ENCODE measurements around the gene MYBPHL.

Gene MYBPHL

GRCh38 chr1:109252893-109253802 lies 53.7 kb downstream of the MYBPHL start:
- Histone ChIP-seq H3K9me3 (no peaks in the 10 kb centered on the region; the same call in 1 of the 2 replicates), H3K36me3 (replicated peaks) (no peaks in the 10 kb centered on the region; the same call in 1 of the 2 replicates), H3K4me3 (no peak overlapping the region), H3K27me3 (ENCODE audit: low read depth) (no peaks in the 10 kb centered on the region), H3K4me1 (peaks cover 28% of the 10 kb centered on the region)
- in situ Hi-C loops (cut with MboI; ENCODE audit: low sequenced_read_pairs) = no loop called here
- DNase-seq (ENCODE audit: low spot score in 2 of 2) = peak in 1 of 2 experiments; percentile 37

DNA sequence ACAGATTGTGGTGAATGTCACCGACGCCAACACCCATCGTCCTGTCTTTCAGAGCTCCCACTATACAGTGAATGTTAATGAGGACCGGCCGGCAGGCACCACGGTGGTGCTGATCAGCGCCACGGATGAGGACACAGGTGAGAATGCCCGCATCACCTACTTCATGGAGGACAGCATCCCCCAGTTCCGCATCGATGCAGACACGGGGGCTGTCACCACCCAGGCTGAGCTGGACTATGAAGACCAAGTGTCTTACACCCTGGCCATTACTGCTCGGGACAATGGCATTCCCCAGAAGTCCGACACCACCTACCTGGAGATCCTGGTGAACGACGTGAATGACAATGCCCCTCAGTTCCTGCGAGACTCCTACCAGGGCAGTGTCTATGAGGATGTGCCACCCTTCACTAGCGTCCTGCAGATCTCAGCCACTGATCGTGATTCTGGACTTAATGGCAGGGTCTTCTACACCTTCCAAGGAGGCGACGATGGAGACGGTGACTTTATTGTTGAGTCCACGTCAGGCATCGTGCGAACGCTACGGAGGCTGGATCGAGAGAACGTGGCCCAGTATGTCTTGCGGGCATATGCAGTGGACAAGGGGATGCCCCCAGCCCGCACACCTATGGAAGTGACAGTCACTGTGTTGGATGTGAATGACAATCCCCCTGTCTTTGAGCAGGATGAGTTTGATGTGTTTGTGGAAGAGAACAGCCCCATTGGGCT lies 54.5 kb downstream of the MYBPHL start:
- no peak overlapping the region for H3K4me3 ChIP-seq
- H3K4me1 ChIP-seq = peaks cover 28% of the 10 kb centered on the region
- no peaks in the 10 kb centered on the region; the same call in 1 of the 2 replicates for H3K36me3 ChIP-seq (replicated peaks)
- H3K9me3 ChIP-seq = no peaks in the 10 kb centered on the region; the same call in 1 of the 2 replicates
- no peaks in the 10 kb centered on the region for H3K27me3 ChIP-seq (ENCODE audit: low read depth)
- no peak for DNase-seq (ENCODE audit: low spot score in 2 of 2)
- in situ Hi-C loops (cut with MboI; ENCODE audit: low sequenced_read_pairs) = no loop called here

DNA sequence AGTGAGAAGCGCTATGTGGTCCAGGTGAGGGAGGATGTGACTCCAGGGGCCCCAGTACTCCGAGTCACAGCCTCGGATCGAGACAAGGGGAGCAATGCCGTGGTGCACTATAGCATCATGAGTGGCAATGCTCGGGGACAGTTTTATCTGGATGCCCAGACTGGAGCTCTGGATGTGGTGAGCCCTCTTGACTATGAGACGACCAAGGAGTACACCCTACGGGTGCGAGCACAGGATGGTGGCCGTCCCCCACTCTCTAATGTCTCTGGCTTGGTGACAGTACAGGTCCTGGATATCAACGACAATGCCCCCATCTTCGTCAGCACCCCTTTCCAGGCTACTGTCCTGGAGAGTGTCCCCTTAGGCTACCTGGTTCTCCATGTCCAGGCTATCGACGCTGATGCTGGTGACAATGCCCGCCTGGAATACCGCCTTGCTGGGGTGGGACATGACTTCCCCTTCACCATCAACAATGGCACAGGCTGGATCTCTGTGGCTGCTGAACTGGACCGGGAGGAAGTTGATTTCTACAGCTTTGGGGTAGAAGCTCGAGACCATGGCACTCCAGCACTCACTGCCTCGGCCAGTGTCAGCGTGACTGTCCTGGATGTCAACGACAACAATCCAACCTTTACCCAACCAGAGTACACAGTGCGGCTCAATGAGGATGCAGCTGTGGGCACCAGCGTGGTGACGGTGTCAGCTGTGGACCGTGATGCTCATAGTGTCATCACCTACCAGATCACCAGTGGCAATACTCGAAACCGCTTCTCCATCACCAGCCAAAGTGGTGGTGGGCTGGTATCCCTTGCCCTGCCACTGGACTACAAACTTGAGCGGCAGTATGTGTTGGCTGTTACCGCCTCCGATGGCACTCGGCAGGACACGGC lies 55.3 kb downstream of the MYBPHL start:
- no peak overlapping the region for H3K4me3 ChIP-seq
- H3K27me3 ChIP-seq (ENCODE audit: low read depth) = no peaks in the 10 kb centered on the region
- DNase-seq (ENCODE audit: low spot score in 2 of 2) = no peak
- H3K36me3 ChIP-seq (replicated peaks) = no peaks in the 10 kb centered on the region; the same call in 1 of the 2 replicates
- in situ Hi-C loops (cut with MboI; ENCODE audit: low sequenced_read_pairs) = no loop called here
- peaks cover 28% of the 10 kb centered on the region for H3K4me1 ChIP-seq
- H3K9me3 ChIP-seq = no peaks in the 10 kb centered on the region; the same call in 1 of the 2 replicates

GRCh38 chr1:109250454-109251276 lies 56.1 kb downstream of the MYBPHL start:
- in situ Hi-C loops (cut with MboI; ENCODE audit: low sequenced_read_pairs) = no loop called here
- H3K9me3 ChIP-seq = no peaks in the 10 kb centered on the region; the same call in 1 of the 2 replicates
- no peak for DNase-seq (ENCODE audit: low spot score in 2 of 2)
- no peaks in the 10 kb centered on the region for H3K27me3 ChIP-seq (ENCODE audit: low read depth)
- no peaks in the 10 kb centered on the region; the same call in 1 of the 2 replicates for H3K36me3 ChIP-seq (replicated peaks)
- H3K4me1 ChIP-seq = peaks cover 28% of the 10 kb centered on the region
- H3K4me3 ChIP-seq = peak overlapping the region; percentile 25

DNA sequence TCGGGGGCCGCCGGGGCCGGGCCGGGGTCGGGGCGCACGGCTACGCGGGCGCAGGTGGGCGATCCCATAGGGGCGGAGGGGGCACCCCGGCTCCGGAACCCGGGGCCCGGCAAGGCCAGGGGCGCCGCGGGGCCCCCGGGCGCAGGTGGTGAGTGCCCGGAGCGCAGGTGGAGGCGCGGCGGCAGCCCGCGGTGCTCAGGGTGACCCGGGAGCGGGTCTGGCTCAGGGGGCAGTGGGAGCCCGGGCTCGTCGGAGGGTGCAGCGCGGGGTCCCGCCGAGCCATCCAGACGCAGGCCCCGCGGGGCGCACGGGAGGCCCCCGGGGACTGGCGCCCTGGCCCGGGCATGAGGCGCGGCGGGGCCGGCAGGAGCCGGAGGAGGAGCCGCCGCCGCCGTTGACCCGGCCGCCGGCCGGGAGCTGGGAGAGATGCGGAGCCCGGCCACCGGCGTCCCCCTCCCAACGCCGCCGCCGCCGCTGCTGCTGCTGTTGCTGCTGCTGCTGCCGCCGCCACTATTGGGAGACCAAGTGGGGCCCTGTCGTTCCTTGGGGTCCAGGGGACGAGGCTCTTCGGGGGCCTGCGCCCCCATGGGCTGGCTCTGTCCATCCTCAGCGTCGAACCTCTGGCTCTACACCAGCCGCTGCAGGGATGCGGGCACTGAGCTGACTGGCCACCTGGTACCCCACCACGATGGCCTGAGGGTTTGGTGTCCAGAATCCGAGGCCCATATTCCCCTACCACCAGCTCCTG lies 57.0 kb downstream of the MYBPHL start:
- Histone ChIP-seq H3K27me3 (ENCODE audit: low read depth) (no peaks in the 10 kb centered on the region), H3K9me3 (no peaks in the 10 kb centered on the region; the same call in 1 of the 2 replicates), H3K4me3 (peak overlapping the region; percentile 25), H3K36me3 (replicated peaks) (no peaks in the 10 kb centered on the region; the same call in 1 of the 2 replicates), H3K4me1 (peaks cover 25% of the 10 kb centered on the region)
- in situ Hi-C loops (cut with MboI; ENCODE audit: low sequenced_read_pairs) = no loop called here
- DNase-seq (ENCODE audit: low spot score in 2 of 2) = no peak

GRCh38 chr1:109248797-109249629 lies 57.8 kb downstream of the MYBPHL start, which contains the start of gene CELSR2:
CELSR2 (plus strand) TSS chr1:109249539; CDS start chr1:109250080, 541 bp downstream.
- Histone ChIP-seq H3K36me3 (replicated peaks) (no peaks in the 10 kb centered on the region; the same call in 1 of the 2 replicates), H3K4me3 (peak within 1 kb of the TSS; percentile 25), H3K4me1 (peaks cover 17% of the 10 kb centered on the region), H3K9me3 (no peaks in the 10 kb centered on the region; the same call in 1 of the 2 replicates), H3K27me3 (ENCODE audit: low read depth) (no peaks in the 10 kb centered on the region)
- DNase-seq (ENCODE audit: low spot score in 2 of 2) = peak; percentile 80 to 83
- in situ Hi-C loops (cut with MboI; ENCODE audit: low sequenced_read_pairs) = no loop called here

GRCh38 chr1:109248444-109248796 lies 58.4 kb downstream of the MYBPHL start:
- H3K4me1 ChIP-seq = peaks cover 11% of the 10 kb centered on the region
- in situ Hi-C loops (cut with MboI; ENCODE audit: low sequenced_read_pairs) = no loop called here

DNA sequence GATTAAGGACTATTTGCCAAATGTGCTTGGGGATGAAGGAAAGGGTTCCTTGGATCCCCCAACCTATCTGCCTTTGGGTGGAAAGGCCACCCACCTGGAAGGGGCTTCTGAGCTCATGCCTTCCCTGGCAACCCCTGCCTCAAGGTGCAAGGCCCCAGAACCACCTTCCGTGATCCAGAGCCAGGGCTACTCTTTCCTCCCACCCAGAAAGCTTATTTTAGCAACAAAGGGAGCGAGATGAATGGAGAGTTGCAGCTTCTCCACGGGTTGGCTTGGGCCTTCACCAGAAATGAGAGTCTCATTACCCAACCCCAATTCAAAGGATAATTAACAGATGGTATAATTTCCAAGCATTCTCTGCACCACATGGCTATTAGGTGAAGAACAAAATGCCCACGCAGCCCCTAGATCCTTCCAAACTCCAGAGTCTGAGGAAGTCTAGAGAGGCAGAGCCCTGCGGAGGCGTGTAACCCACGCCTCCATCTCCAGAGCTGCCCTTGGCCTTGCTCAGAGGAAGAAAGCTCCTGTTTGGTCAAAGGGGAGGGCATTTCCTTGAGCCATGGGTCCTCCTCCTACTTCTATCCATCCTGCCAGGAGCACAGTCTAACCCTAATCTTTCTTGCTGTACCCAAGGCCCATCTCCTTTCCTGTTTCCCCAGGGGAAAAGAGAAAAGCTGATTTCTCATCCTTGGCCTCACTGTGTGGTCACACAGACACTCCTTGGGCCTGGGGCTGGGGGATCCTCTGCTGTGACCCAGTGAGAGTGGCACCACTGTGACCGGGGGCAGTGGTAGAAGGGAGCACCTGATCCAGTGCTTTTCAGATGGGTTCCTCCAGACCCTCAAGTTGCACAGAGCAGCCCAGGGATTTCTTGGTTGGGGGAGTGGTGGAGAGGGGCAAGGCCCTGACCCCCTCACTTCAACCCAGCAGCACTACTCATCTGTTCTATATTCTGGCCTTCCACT lies 59.1 kb downstream of the MYBPHL start:
- H3K27me3 ChIP-seq (ENCODE audit: low read depth) = no peaks in the 10 kb centered on the region
- no peaks in the 10 kb centered on the region; the same call in 1 of the 2 replicates for H3K36me3 ChIP-seq (replicated peaks)
- no peak for DNase-seq (ENCODE audit: low spot score in 2 of 2)
- H3K4me3 ChIP-seq = no peak overlapping the region
- H3K9me3 ChIP-seq = no peaks in the 10 kb centered on the region; the same call in 1 of the 2 replicates
- peaks cover 10% of the 10 kb centered on the region for H3K4me1 ChIP-seq
- in situ Hi-C loops (cut with MboI; ENCODE audit: low sequenced_read_pairs) = no loop called here

More at GRCh38 chr1:109248444-109248796, 58.4 kb downstream of the MYBPHL start:
- Histone ChIP-seq H3K36me3 (replicated peaks) (no peaks in the 10 kb centered on the region; the same call in 1 of the 2 replicates), H3K9me3 (no peaks in the 10 kb centered on the region; the same call in 1 of the 2 replicates), H3K27me3 (ENCODE audit: low read depth) (no peaks in the 10 kb centered on the region), H3K4me3 (no peak overlapping the region)
- no peak for DNase-seq (ENCODE audit: low spot score in 2 of 2)

DNA sequence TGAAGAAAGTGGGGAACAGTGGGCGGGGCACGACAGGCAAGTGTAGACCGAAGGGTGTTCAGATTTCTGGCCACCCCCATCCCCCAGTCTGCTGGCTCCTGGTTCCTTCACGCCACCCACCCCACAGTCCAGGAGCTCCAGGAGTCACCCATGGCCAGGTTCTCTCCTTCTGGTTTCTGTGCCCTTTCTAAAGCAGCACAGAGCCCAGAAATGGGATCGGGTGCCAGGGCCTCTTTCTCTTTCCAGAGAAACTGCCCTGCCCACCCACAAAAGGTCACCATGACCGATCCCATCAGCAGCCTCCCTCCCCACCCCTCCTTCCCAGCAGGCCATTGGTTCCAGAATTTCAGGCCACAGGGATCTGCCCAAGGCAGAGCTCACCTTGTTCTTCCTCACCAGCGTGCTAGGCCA lies 60.7 kb downstream of the MYBPHL start:
- Histone ChIP-seq H3K4me1 (peaks cover 14% of the 10 kb centered on the region), H3K9me3 (no peaks in the 10 kb centered on the region; the same call in 1 of the 2 replicates), H3K27me3 (ENCODE audit: low read depth) (no peaks in the 10 kb centered on the region), H3K36me3 (replicated peaks) (no peaks in the 10 kb centered on the region; the same call in 1 of the 2 replicates), H3K4me3 (no peak overlapping the region)
- in situ Hi-C loops (cut with MboI; ENCODE audit: low sequenced_read_pairs) = no loop called here
- peak in 1 of 2 experiments; percentile 6 for DNase-seq (ENCODE audit: low spot score in 2 of 2)

DNA sequence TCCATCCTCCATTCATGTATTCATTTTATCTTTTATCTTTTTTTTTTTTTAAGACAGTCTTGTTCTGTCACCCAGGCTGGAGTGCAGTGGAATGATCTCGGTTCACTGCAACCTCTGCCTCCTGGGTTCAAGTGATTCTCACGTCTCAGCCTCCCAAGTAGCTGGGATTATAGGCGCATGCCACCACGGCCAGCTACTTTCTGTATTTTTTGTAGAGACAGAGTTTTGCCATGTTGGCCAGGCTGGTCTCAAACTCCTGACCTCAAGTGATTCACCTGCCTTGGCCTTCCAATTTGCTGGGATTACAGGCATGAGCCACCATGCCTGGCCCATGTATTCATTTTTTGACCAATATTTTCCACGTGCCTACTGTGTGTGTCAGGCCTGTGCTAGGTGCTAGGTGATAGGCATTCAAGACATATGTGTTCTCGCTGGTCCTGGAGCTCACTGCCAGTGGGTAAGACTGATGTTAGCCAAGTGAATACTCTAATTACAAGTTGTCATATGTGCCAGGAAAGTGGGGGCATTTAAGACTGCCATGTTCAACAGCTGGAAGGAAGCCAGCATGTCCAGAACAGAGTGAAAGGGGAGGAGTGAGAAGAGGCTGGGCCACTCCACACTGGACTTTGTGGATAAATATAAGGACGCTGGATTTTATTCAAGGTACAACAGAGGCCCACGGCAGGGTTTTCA lies 62.8 kb downstream of the MYBPHL start:
- peaks cover 8% of the 10 kb centered on the region for H3K4me1 ChIP-seq
- no peak for DNase-seq (ENCODE audit: low spot score in 2 of 2)
- H3K4me3 ChIP-seq = no peak overlapping the region
- H3K9me3 ChIP-seq = no peaks in the 10 kb centered on the region
- H3K27me3 ChIP-seq (ENCODE audit: low read depth) = no peaks in the 10 kb centered on the region
- in situ Hi-C loops (cut with MboI; ENCODE audit: low sequenced_read_pairs) = no loop called here
- H3K36me3 ChIP-seq (replicated peaks) = peaks cover 8% of the 10 kb centered on the region
